Peyer's patch (tissue), 4 donors: Measurements from ENCODE around the gene MMP17.

ENCODE experiments used
- CTCF ChIP-seq, 6 experiments: fragments of 450-650 bp in 4 of 6; fragments of 200-600 bp in 2 of 6; sonication (generic) in 1 of 6; IDR thresholded peaks; one replicate each; pipeline ENCODE4 v1.5.1; 2017 to 2019; ENCODE audit warnings: antibody characterized with exemption in 6 of 6, mild to moderate bottlenecking in 3 of 6, moderate library complexity in 1 of 6
- POLR2A ChIP-seq, 2 donors: fragments of 450-650 bp; IDR thresholded peaks; one replicate each; pipeline ENCODE4 v1.5.1; 2017; ENCODE audit warnings: antibody characterized with exemption in 2 of 2, mild to moderate bottlenecking in 2 of 2, moderate library complexity in 2 of 2

- no peak for TF ChIP-seq POLR2A (IDR thresholded peaks at IDR 0.05)
- no peak for TF ChIP-seq CTCF (IDR thresholded peaks at IDR 0.05)
Observed at GRCh38 chr12:131867891-131868675, 39.9 kb downstream of the MMP17 start.
